GM19324 (cell line): Measurements from ENCODE around the gene TOP3B.
"Not testable (repeated sequence)": the region's sequence is repeated elsewhere in the genome, so short reads cannot be mapped to it uniquely, and the experiment has no call there.

Experiments
- ATAC-seq: cut with Tn5 transposase; IDR thresholded peaks from one replicate; pipeline ENCODE4 v1.9.1; 2021; ENCODE audit warnings: mild to moderate bottlenecking, moderate library complexity; ENCODE audit not compliant: unreplicated experiment, low FRiP score

TOP3B gene

DNA sequence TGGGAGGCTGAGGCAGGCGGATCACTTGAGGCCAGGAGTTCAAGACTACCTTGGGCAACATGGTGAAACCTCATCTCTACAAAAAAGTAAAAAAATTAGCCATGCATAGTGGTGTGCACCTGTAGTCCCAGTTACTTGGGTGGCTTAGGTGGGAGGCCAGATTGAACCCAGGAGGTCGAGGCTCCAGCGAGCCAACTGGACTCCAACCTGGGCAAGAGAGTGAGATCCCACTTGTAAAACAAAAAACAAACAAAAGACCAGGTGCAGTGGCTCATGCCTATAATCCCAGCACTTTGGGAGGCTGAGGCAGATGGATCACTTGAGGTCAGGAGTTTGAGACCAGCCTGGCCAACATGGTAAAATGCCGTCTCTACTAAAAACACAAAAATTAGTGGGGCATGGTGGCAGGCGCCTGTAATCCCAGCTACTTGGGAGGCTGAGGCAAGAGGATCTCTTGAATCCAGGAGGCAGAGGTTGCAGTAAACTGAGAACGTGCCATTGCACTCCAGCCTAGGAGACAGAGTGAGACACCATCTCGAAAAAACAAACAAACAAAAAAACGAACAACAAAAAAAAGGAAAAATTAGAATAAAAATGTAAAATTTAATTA lies 68.4 kb downstream of the TOP3B start:
- ATAC-seq = not testable (repeated sequence)

DNA sequence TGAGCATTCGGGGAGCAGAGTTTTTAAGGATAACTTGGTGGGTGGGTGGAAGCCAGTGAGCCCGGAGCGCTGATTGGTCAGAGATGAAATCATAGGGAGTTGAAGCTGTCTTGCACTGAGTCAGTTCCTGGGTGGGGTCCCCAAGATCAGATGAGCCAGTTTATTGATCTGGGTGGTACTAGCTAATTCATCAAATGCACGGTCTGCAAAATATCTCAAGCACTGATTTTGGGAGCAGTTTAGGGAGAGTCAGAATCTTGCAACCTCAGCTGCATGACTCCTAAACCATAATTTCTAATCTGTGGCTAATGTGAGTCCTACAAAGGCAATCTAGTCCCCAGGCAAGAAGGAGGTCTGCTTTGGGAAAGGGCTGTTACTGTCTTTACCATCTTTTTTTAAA lies 72.2 kb downstream of the TOP3B start:
- ATAC-seq = not testable (repeated sequence)

DNA sequence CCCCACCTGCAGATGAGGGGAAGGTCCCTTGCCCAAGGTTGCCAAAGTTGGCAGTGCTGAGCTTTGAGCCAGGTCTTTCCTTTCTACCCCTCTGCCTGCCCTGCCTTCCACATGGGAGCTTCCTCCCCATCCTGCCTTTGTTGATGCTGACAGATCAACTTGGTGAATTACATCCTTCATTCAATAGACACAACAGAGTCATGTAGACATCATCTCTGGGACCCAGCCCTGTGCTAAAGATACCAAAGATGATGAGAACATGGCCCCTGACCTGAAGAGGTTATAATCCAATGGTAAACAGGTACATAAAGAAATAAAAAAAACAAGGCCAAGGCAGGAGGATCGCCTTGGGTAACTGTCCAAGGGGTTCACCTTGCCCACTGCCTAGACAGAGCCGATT lies 72.7 kb downstream of the TOP3B start:
- no peak for ATAC-seq

DNA sequence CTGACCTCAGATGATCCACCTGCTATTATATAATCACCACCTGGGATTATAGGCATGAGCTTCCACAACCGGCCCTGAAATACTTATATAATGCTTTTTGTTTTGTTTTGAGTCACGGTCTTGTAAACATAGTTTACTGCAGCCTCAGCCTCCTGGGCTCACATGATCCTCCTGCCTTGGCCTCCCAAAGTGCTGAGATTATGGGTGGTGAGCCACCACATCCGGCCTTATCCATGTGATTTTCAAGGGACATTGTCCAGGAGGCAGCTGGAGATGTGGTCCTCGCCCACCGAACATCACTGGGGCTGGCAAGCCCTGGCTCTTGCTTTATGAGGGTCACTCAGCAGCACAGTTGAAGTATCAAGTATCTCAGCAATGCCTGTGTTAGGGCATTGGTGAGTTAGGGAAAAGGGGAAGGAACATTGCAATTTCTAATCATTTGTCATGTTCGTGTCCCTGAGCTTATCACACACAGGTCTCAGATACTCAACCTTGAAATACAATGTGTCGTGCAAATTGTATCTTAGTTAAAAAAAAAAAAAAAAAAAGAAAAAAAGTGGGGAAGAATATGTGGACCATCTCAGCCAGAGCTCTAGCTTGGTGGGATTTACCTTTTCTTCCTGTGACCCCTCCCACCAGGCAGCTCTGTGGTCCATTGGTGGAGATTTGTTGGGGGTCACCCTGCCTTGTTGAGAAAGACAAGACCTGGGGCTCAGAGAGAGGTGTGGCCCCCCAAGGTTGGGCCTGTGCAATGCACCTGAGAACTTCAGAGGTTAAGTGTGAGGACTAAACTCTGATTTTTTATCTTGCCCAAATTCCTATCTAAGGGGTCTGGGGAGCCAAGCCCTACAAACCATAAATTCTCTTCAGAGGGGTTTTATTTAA lies 74.7 kb downstream of the TOP3B start:
- no peak for ATAC-seq
